B cell (primary cell): Measurements from ENCODE around the gene ITPR1. TPM values are rescaled to one million over a fixed set of nuclear protein-coding genes. Genes with fewer than 3 reads are reported as not detected.

Source experiments
- ATAC-seq: fragments of 200-7000 bp; cut with Tn5 transposase; one replicate; pipeline ENCODE4 v1.10.0; 2021; ENCODE audit warnings: low read depth, mild to moderate bottlenecking, moderate number of reproducible peaks, moderate library complexity
- CTCF ChIA-PET: fragments of 350-600 bp; sonication (Branson Sonifier 250); formaldehyde crosslinking; loops from one replicate; lab custom pipeline; 2021; ENCODE audit warnings: antibody characterized with exemption, inconsistent platforms; lab: Charles Lee
- POLR2A ChIA-PET: fragments of 350-600 bp; sonication (Branson Sonifier 250); formaldehyde crosslinking; loops from one replicate; lab custom pipeline; 2021; ENCODE audit warnings: antibody characterized with exemption; lab: Charles Lee
- DNase-seq: peaks from one replicate; pipeline ENCODE4 v3.0.0; 2013
- H2AFZ ChIP-seq: 2 replicates; pipeline ENCODE4 v1.6.1; 2012; ENCODE audit warnings: mild to moderate bottlenecking, low read depth, low read length; ENCODE audit not compliant: insufficient read depth, poor library complexity, severe bottlenecking
- H3K27ac ChIP-seq, 2 donors: 1 replicate in 1 of 2; 2 replicates in 1 of 2; pipeline ENCODE4 v1.5.1; 2012 to 2013; ENCODE audit warnings: low read length in 2 of 2, mild to moderate bottlenecking in 2 of 2, moderate library complexity in 1 of 2
- H3K27me3 ChIP-seq, 4 experiments: fragments of 200-600 bp in 1 of 4; sonication (generic) in 1 of 4; replicated peaks in 1 of 4; 1 replicate in 2 of 4; 2 replicates in 2 of 4; pipeline versions ENCODE4 v1.6.1 to v1.7.0; 2013 to 2016; ENCODE audit warnings: low read length in 3 of 4, mild to moderate bottlenecking in 2 of 4, mixed read lengths in 1 of 4, moderate library complexity in 1 of 4; ENCODE audit not compliant: insufficient read depth in 4 of 4, control insufficient read depth in 3 of 4; ENCODE audit errors: control extremely low read depth in 1 of 4
- H3K36me3 ChIP-seq, 2 experiments: replicated peaks in 1 of 2; 1 replicate in 1 of 2; 2 replicates in 1 of 2; pipeline versions ENCODE4 v1.6.1 to v1.7.1; 2013; ENCODE audit warnings: low read length in 1 of 2; ENCODE audit not compliant: insufficient read depth in 2 of 2, control insufficient read depth in 1 of 2; ENCODE audit errors: control extremely low read depth in 1 of 2, extremely low read depth in 1 of 2
- H3K4me1 ChIP-seq, 2 donors: fragments of 200-600 bp in 1 of 2; sonication (generic) in 1 of 2; 1 replicate in 1 of 2; 2 replicates in 1 of 2; pipeline versions ENCODE4 v1.5.1 to v1.6.1; 2013 to 2017; ENCODE audit warnings: low read length in 2 of 2; ENCODE audit not compliant: control insufficient read depth in 2 of 2, insufficient read depth in 2 of 2
- H3K4me2 ChIP-seq: replicated peaks from 2 replicates; pipeline ENCODE3; 2012; ENCODE audit warnings: mild to moderate bottlenecking, low read depth, low read length; ENCODE audit not compliant: poor library complexity, severe bottlenecking
- H3K4me3 ChIP-seq, 5 experiments: fragments of 200-600 bp in 1 of 5; sonication (generic) in 1 of 5; 1 replicate in 3 of 5; 2 replicates in 2 of 5; pipeline versions ENCODE4 v1.5.1 to v1.7.0; 2011 to 2016; ENCODE audit warnings: low read length in 4 of 5, mild to moderate bottlenecking in 4 of 5, low read depth in 2 of 5, control low read depth in 1 of 5, moderate library complexity in 1 of 5; ENCODE audit not compliant: insufficient read depth in 1 of 5; ENCODE audit errors: control extremely low read depth in 1 of 5, extremely low read depth in 1 of 5
- H3K79me2 ChIP-seq: fragments of 200-600 bp; sonication (generic); one replicate; pipeline ENCODE4 v1.6.0; 2016; ENCODE audit warnings: low read length; ENCODE audit not compliant: control insufficient read depth, insufficient read depth
- H3K9ac ChIP-seq: fragments of 200-600 bp; sonication (generic); 2 replicates; pipeline ENCODE4 v1.6.1; 2017; ENCODE audit warnings: mild to moderate bottlenecking, low read length, moderate library complexity
- H3K9me3 ChIP-seq, 3 donors: one replicate each; pipeline versions ENCODE4 v1.6.1 to v1.7.1; 2013; ENCODE audit warnings: low read length in 2 of 3; ENCODE audit not compliant: control insufficient read depth in 2 of 3, insufficient read depth in 1 of 3; ENCODE audit errors: control extremely low read depth in 1 of 3
- H4K20me1 ChIP-seq: 2 replicates; pipeline ENCODE4 v1.6.0; 2012; ENCODE audit warnings: mild to moderate bottlenecking, low read length; ENCODE audit not compliant: insufficient read depth, control insufficient read depth, poor library complexity, severe bottlenecking
- H3K27ac Mint-ChIP-seq: one replicate; pipeline ENCODE4 v1.8.0; 2021; ENCODE audit warnings: mixed read lengths
- H3K27me3 Mint-ChIP-seq: one replicate; pipeline ENCODE4 v1.8.0; 2021; ENCODE audit warnings: mixed read lengths
- H3K4me1 Mint-ChIP-seq: one replicate; pipeline ENCODE4 v1.8.0; 2021; ENCODE audit warnings: mixed read lengths
- H3K4me3 Mint-ChIP-seq: one replicate; pipeline ENCODE4 v1.8.0; 2021; ENCODE audit warnings: mixed read lengths
- H3K9me3 Mint-ChIP-seq: one replicate; pipeline ENCODE4 v1.8.0; 2022; ENCODE audit warnings: mixed read lengths; ENCODE audit not compliant: insufficient read depth
- EZH2 ChIP-seq: IDR thresholded peaks from 2 replicates; pipeline ENCODE4 v1.6.1; 2012; ENCODE audit warnings: borderline replicate concordance, low read depth, mild to moderate bottlenecking, moderate library complexity, low read length; ENCODE audit not compliant: insufficient read depth, poor library complexity, severe bottlenecking
- WGBS: methylation state at CpG from one replicate; pipeline ENCODE4 v1.1.5; 2013; ENCODE audit warnings: missing lambda C conversion rate; ENCODE audit not compliant: insufficient coverage; 5-methylcytosine and 5-hydroxymethylcytosine counted together
- intact Hi-C: fragments of 100-400 bp; cut with micrococcal nuclease; formaldehyde crosslinking; loops from one replicate; pipeline ENCODE4 v1.10.0; 2022
- polyA plus RNA-seq: library from polyadenylated mRNA; depleted of rRNA; stranded (reverse); fragments of >200 nt; gene quantifications from 2 replicates; pipeline ENCODE4 v1.2.3, GENCODE V29; 2012
- total RNA-seq, 2 donors: library from RNA; stranded (reverse); fragments of 120-200 nt in 1 of 2; gene quantifications; 1 replicate in 1 of 2; 2 replicates in 1 of 2; pipeline versions ENCODE4 v1.2.3 to v1.2.4, GENCODE V29; 2013 to 2022
- TF ChIP-seq, protein P1 (sequence below): fragments of 200-600 bp; IDR thresholded peaks from one replicate; pipeline ENCODE4 v1.8.0; 2022; ENCODE audit warnings: antibody characterized with exemption, mild to moderate bottlenecking

Gene ITPR1
- total and polyA plus RNA-seq, 2 donors (not counting 1 experiment from before 2014, with no cell fraction given): 64.0 to 332 TPM

GRCh38 chr3:4670352-4670751, 177.2 kb downstream of the ITPR1 start:
- intact Hi-C loops: no loop called here

DNA sequence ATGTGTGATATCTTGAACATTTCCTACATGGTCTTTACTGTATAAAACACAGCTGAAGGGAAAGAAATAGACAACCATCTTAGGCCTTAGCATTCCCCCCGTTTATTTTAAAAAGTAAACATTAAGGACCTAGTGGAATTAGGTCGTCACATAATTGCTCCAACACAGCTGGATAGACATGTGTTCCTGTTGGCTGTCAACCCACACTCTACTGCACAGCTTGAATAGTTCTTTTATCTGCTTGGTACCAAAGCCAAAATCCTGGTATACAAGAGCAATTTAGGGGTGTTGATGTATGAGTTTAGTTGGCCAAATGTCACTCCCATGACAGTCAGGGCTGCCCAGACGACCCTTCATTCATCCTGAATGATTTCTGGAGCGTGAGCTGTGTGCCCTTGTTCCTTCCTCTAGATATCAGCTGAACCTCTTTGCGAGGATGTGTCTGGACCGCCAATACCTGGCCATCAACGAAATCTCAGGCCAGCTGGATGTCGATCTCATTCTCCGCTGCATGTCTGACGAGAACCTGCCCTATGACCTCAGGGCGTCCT, 179.7 kb downstream of the ITPR1 start:
- H3K27ac ChIP-seq: no peak overlapping the region
- peaks cover 5% of the 10 kb centered on the region for H3K79me2 ChIP-seq
- no peaks in the 10 kb centered on the region for H3K4me1 Mint-ChIP-seq
- no peaks in the 10 kb centered on the region for H3K27me3 Mint-ChIP-seq
- no peak overlapping the region for H3K4me3 ChIP-seq
- H3K4me3 Mint-ChIP-seq: no peak overlapping the region
- DNase-seq: no peak
- H4K20me1 ChIP-seq: peaks cover 11% of the 10 kb centered on the region
- WGBS: 97% methylated on average over 9 of the region's 11 CpGs
- H3K27me3 ChIP-seq: no peaks in the 10 kb centered on the region
- no peak overlapping the region for H3K27ac Mint-ChIP-seq
- ATAC-seq: no peak
- no peaks in the 10 kb centered on the region for H3K9me3 Mint-ChIP-seq
- H2AFZ ChIP-seq: no peak overlapping the region
- intact Hi-C loops: no loop called here
- H3K4me1 ChIP-seq: no peaks in the 10 kb centered on the region
- H3K36me3 ChIP-seq: peaks cover 14 to 91% of the 10 kb centered on the region in 2 experiments
- H3K9me3 ChIP-seq: no peaks in the 10 kb centered on the region
- ChIA-PET CTCF (interaction anchor here (0.9 to 2.4 kb wide), 2 partner anchors 12 to 322 kb away, joined by 3 to 9 read pairs; no protein-coding TSS in a partner anchor), POLR2A (no interaction called here)
- H3K4me2 ChIP-seq: no peak overlapping the region
- no peak overlapping the region for H3K9ac ChIP-seq
- TF ChIP-seq, protein P1, sequence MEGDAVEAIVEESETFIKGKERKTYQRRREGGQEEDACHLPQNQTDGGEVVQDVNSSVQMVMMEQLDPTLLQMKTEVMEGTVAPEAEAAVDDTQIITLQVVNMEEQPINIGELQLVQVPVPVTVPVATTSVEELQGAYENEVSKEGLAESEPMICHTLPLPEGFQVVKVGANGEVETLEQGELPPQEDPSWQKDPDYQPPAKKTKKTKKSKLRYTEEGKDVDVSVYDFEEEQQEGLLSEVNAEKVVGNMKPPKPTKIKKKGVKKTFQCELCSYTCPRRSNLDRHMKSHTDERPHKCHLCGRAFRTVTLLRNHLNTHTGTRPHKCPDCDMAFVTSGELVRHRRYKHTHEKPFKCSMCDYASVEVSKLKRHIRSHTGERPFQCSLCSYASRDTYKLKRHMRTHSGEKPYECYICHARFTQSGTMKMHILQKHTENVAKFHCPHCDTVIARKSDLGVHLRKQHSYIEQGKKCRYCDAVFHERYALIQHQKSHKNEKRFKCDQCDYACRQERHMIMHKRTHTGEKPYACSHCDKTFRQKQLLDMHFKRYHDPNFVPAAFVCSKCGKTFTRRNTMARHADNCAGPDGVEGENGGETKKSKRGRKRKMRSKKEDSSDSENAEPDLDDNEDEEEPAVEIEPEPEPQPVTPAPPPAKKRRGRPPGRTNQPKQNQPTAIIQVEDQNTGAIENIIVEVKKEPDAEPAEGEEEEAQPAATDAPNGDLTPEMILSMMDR: no peak
- no peak for TF ChIP-seq EZH2

More at GRCh38 chr3:4670352-4670751, 177.2 kb downstream of the ITPR1 start:
- Histone ChIP-seq H3K27ac (no peak overlapping the region), H3K9ac (no peak overlapping the region), H3K4me3 (no peak overlapping the region), H4K20me1 (peaks cover 20% of the 10 kb centered on the region), H3K79me2 (peaks cover 5% of the 10 kb centered on the region), H3K9me3 (no peaks in the 10 kb centered on the region), H3K4me2 (no peak overlapping the region), H2AFZ (no peak overlapping the region), H3K4me1 (no peaks in the 10 kb centered on the region), H3K36me3 (peaks cover 14 to 90% of the 10 kb centered on the region in 2 experiments), H3K27me3 (no peaks in the 10 kb centered on the region)
- POLR2A ChIA-PET: no interaction called here
- H3K4me3 Mint-ChIP-seq: no peak overlapping the region
- no peak overlapping the region for H3K27ac Mint-ChIP-seq
- TF ChIP-seq, protein P1: no peak
- no peak for TF ChIP-seq EZH2
- ATAC-seq (no peak), DNase-seq (no peak)
- CTCF ChIA-PET: interaction anchor here (0.6 kb wide), 1 partner anchor 440 kb away, joined by 3 read pairs; no protein-coding TSS in a partner anchor
- no peaks in the 10 kb centered on the region for H3K4me1 Mint-ChIP-seq
- H3K9me3 Mint-ChIP-seq: no peaks in the 10 kb centered on the region
- H3K27me3 Mint-ChIP-seq: no peaks in the 10 kb centered on the region
- no CpG with 5 or more reads among the region's 5 CpGs for WGBS
